Calu3 (cell line): ENCODE measurements around the gene PWWP2B. TPM values are rescaled to one million over a fixed set of nuclear protein-coding genes. Genes with fewer than 3 reads are reported as not detected.

ENCODE experiments used
- BruUV-seq: library from RNA; stranded (reverse); fragments of 400-500 nt; replicated peaks from 2 replicates; lab custom pipeline; 2021; lab: Mats Ljungman, UMichigan
- CTCF ChIA-PET: fragments of 300-600 bp; sonication (Branson Sonifier 250); formaldehyde crosslinking; loops from one replicate; lab custom pipeline; 2022; ENCODE audit warnings: antibody characterized with exemption; lab: Charles Lee
- DNase-seq: peaks from one replicate; pipeline ENCODE4 v3.0.0; 2022
- H3K27ac Mint-ChIP-seq: one replicate; pipeline ENCODE4 v1.8.0; 2022; ENCODE audit warnings: mixed read lengths; ENCODE audit not compliant: unreplicated experiment
- H3K27me3 Mint-ChIP-seq: one replicate; pipeline ENCODE4 v1.8.0; 2022; ENCODE audit warnings: mixed read lengths; ENCODE audit not compliant: unreplicated experiment
- H3K36me3 Mint-ChIP-seq: one replicate; pipeline ENCODE4 v1.8.0; 2022; ENCODE audit warnings: mild to moderate bottlenecking, moderate library complexity, mixed read lengths; ENCODE audit not compliant: insufficient read depth, unreplicated experiment
- H3K4me1 Mint-ChIP-seq: one replicate; pipeline ENCODE4 v1.8.0; 2022; ENCODE audit warnings: mild to moderate bottlenecking, low read depth, mixed read lengths; ENCODE audit not compliant: unreplicated experiment
- H3K4me3 Mint-ChIP-seq: one replicate; pipeline ENCODE4 v1.8.0; 2022; ENCODE audit warnings: mild to moderate bottlenecking, low read depth, moderate library complexity, mixed read lengths; ENCODE audit not compliant: unreplicated experiment
- H3K9me3 Mint-ChIP-seq: one replicate; pipeline ENCODE4 v1.8.0; 2022; ENCODE audit warnings: low read depth, mixed read lengths; ENCODE audit not compliant: unreplicated experiment
- CTCF ChIP-seq: fragments of 200-600 bp; IDR thresholded peaks from one replicate; pipeline ENCODE4 v1.8.0; 2022; ENCODE audit warnings: antibody characterized with exemption; ENCODE audit not compliant: unreplicated experiment
- intact Hi-C: fragments of 100-400 bp; cut with micrococcal nuclease; formaldehyde crosslinking; loops from one replicate; pipeline ENCODE4 v1.10.0; 2022; ENCODE audit not compliant: unreplicated experiment
- total RNA-seq: library from RNA; stranded (reverse); gene quantifications from 2 replicates; pipeline ENCODE4 v1.2.3, GENCODE V29; 2022

Gene PWWP2B
- total RNA-seq, 1 experiment from 2014 or later: 12.9 TPM

- H3K4me3 Mint-ChIP-seq: no peak overlapping the region
- CTCF ChIA-PET: interaction anchor here (0.7 kb wide), 2 partner anchors 176 to 225 kb away, joined by 3 read pairs; no protein-coding TSS in a partner anchor
- no peak for TF ChIP-seq CTCF
- no peaks in the 10 kb centered on the region for H3K4me1 Mint-ChIP-seq
- no peaks in the 10 kb centered on the region for H3K27me3 Mint-ChIP-seq
- DNase-seq: no peak
- H3K36me3 Mint-ChIP-seq: no peaks in the 10 kb centered on the region
- intact Hi-C loops: loop anchor here (10.0 kb wide), 1 partner anchor 115 kb away; no protein-coding TSS in a partner anchor
- no TSS peak for BruUV-seq
- H3K27ac Mint-ChIP-seq: no peak overlapping the region
- no peaks in the 10 kb centered on the region for H3K9me3 Mint-ChIP-seq
Observed at GRCh38 chr10:132460071-132460470, 63.1 kb downstream of the PWWP2B start.

GRCh38 chr10:132460691-132461090 lies 63.7 kb downstream of the PWWP2B start:
- intact Hi-C loops: loop anchor here (10.0 kb wide), 1 partner anchor 114 kb away; no protein-coding TSS in a partner anchor
- H3K27me3 Mint-ChIP-seq: no peaks in the 10 kb centered on the region
- no TSS peak for BruUV-seq
- H3K9me3 Mint-ChIP-seq: no peaks in the 10 kb centered on the region
- DNase-seq: no peak
- no peaks in the 10 kb centered on the region for H3K36me3 Mint-ChIP-seq
- CTCF ChIA-PET: interaction anchor here (0.7 kb wide), 1 partner anchor 225 kb away, joined by 3 read pairs; no protein-coding TSS in a partner anchor
- TF ChIP-seq CTCF: no peak
- no peak overlapping the region for H3K27ac Mint-ChIP-seq
- no peak overlapping the region for H3K4me3 Mint-ChIP-seq
- no peaks in the 10 kb centered on the region for H3K4me1 Mint-ChIP-seq

- Mint-ChIP-seq H3K4me3 (no peak overlapping the region), H3K27me3 (no peaks in the 10 kb centered on the region), H3K9me3 (no peaks in the 10 kb centered on the region), H3K36me3 (no peaks in the 10 kb centered on the region), H3K27ac (no peak overlapping the region), H3K4me1 (no peaks in the 10 kb centered on the region)
- DNase-seq: no peak
- no TSS peak for BruUV-seq
- no peak for TF ChIP-seq CTCF
- intact Hi-C loops: loop anchor here (10.0 kb wide), 1 partner anchor 114 kb away; no protein-coding TSS in a partner anchor
- CTCF ChIA-PET: no interaction called here
Observed at GRCh38 chr10:132461103-132461682, 64.2 kb downstream of the PWWP2B start.

GRCh38 chr10:132461683-132462231 lies 64.8 kb downstream of the PWWP2B start:
- no peaks in the 10 kb centered on the region for H3K36me3 Mint-ChIP-seq
- intact Hi-C loops: loop anchor here (10.0 kb wide), 1 partner anchor 113 kb away; no protein-coding TSS in a partner anchor

More at GRCh38 chr10:132461683-132462231, 64.8 kb downstream of the PWWP2B start:
- H3K27me3 Mint-ChIP-seq: no peaks in the 10 kb centered on the region
- BruUV-seq: no TSS peak
- H3K27ac Mint-ChIP-seq: no peak overlapping the region
- CTCF ChIA-PET: no interaction called here
- peak; percentile 36 for DNase-seq
- TF ChIP-seq CTCF: no peak
- H3K9me3 Mint-ChIP-seq: no peaks in the 10 kb centered on the region
- H3K4me1 Mint-ChIP-seq: no peaks in the 10 kb centered on the region
- H3K4me3 Mint-ChIP-seq: no peak overlapping the region
